GM19193 (cell line): Measurements from ENCODE around the gene TTBK2.

Experiments
- POLR2A ChIP-seq: IDR thresholded peaks from 4 replicates; pipeline ENCODE4 v1.6.1; 2011; ENCODE audit not compliant: insufficient read depth, insufficient read length; ENCODE audit errors: extremely low read depth

The TTBK2 gene

DNA sequence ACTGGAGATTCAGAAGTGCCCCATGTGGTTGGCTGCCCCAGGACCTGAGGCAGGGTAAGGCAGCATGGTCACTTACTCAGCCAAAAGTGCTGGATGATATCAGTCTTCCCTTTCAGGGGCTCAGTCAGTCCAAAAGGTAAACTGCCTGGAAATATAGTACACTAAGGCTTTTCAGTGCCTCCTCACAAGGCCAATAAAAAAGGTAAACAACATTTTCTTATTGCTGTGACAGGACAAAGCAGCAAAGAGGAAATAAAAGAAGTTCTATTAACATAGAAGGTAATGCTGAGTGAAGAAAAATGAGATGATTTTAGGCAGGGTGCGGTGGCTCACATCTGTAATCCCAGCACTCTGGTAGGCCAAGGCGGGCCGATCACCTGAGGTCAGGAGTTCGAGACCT lies 117.1 kb downstream of the TTBK2 start:
- TF ChIP-seq POLR2A = no peak

DNA sequence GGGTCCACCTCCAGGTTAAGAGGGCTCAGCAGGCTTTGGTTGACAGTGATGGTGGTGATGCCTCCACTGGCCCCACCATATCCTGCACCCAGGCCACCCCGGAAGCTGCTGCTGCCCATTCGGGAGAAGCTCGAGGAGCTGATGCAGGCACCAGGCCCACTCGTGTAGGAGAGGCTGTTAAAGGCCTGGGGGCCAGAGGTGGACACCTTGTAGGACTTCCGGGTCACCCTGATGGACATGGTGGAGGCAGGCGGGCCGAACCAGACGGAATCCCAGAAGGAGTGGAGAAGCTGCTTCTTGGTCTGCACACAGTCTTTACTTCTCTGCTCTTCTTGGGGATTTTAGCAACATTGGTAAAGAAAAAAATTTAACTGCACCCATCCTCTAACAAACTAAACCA lies 118.4 kb downstream of the TTBK2 start:
- TF ChIP-seq POLR2A = no peak

DNA sequence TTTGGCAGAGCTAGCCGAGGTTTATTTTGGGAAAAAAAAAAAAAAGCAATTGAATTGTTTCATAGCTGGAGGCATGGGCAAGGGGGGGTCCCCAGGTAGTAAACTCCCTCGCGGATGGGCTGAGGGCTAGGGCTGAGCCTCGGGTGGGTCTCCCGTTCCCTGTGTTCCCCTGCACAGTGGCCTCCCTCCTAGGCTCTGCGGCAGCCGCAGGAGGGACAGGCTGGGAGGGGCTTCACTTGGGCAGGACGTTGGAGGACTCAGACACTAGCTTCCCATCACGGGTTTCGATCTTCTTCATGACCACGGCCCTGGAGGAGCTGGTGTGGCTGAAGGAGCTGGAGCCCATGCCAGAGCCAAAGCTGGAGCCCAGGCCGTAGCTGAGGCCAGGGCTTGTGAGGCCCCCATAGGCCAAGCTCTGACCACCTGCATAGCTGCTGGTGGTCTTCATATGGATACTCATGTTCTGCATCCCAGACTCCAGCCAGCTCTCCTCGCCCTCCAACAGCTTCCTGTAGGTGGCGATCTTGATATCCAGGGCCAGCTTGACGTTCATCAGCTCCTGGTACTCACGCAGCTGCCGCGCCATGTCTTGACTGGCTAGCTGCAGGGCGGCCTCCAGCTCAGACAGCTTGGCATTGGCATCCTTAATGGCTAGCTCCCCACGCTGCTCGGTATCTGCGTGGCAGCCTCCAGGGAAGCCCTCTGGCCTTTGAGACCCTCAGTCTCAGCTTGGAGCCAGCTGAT lies 119.7 kb downstream of the TTBK2 start:
- no peak for TF ChIP-seq POLR2A

DNA sequence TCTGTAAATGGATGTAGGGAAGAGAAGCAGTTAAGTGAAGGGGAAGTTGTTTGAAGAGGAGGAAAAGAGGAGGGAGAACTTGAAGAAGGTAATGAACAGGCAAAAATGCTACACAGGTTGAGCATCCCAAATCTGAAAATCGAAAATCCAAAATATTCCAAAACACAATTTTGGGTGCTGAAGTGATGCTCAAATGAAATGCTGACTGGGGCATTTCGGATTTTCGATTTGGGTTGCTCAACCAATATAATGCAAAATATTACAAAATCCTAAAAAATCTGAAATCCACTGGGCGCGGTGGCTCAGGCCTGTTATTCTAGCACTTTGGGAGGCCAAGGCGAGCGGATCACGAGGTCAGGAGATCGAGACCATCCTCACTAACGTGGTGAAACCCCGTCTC lies 121.8 kb downstream of the TTBK2 start:
- TF ChIP-seq POLR2A = no peak

DNA sequence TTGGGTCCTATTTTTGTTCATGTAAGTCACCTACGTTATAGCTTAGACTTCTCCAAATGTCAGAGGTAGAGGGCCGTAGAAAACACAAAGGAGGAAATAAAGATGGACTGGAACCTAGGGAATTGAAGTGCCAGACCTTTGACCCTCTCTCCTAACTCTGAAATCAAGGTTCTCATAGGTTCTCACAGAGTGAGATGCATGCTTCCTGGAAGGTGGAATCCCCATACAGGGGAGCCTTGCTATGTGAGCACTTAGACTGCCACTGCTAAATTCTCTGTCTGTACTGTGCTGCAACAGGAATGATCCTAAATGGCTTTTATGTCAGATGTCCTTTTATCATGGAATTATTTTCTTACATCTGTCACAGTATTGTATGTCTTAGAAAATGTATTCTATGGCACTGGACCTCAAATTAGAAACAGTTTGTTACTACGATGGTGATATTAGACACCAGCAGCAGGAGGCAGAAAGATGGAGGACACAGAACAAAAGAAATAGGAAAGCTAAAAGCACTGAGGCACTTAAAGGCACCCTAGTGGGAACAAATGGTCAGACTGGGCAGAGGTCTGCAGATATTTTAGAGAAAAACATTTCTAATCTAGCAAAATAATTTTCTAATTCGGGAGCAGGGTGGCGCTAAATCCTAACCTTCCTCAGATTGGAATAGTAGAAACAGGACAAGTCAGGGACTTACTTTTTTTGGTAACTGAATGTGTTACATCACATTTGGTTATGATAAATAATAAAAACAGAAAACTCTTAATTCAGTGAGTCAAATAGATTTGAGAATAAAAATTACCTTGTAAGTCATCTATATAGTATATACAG lies 123.4 kb downstream of the TTBK2 start:
- TF ChIP-seq POLR2A = no peak

DNA sequence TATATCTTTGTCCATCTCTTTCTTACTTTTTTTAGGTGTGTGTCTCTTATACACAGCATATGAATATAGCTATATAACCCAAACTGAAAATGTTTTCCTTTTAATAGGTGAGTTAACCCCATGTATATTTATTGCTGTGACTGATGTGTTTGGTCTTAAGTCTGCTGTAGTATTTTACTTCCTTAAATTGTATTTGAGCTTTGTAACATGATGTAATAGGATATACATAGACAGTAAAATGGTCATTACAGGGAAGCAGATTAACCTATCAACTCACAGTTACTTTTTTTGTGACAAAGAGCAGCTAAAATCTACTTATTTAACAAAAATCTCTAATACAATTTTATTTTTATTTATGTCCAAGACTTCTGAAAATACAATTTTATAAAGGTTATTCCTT lies 131.9 kb downstream of the TTBK2 start:
- no peak for TF ChIP-seq POLR2A

- no peak for TF ChIP-seq POLR2A
These were observed 133.6 kb downstream of the TTBK2 start for GRCh38 chr15:42786978-42787377.

GRCh38 chr15:42785569-42785968 lies 135.0 kb downstream of the TTBK2 start:
- TF ChIP-seq POLR2A = no peak

GRCh38 chr15:42784705-42785104 lies 135.9 kb downstream of the TTBK2 start:
- no peak for TF ChIP-seq POLR2A

DNA sequence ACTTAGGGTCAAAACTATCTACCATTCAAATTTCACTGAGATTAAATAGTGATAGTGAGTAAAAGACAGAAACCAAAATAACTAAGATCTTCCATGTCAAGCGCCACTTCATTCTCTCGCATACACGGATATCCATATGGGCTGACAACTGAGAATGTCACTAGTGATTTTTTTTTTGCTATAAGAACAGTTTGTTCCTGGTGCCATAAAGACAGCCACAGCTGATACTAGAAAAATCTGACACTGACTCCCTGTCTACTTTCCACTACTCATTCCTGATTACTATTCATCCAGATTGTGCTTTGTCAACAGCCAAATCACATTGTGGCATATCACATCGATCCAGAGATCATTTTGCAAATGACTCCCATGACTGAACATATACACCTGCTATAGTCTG lies 137.9 kb downstream of the TTBK2 start:
- no peak for TF ChIP-seq POLR2A

- no peak for TF ChIP-seq POLR2A
These were observed 145.2 kb downstream of the TTBK2 start for GRCh38 chr15:42775416-42775815.

DNA sequence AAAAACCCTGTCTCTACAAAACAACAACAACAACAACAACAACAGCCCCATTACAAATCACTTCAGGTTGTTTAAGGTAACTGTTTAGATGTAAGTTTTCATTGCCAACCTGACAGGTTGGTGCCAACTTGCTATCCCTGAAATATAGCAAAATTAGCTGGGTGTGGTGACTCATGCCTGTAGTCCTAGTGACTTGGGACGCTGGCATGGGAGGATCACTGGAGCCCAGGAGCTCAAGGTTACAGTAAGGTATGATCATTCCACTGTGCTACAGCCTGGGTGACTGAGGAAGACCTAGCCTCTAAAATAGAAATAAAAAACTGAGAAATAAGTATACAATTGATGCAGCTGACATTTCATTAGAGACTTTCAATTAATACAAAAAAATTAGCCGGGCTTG lies 147.7 kb downstream of the TTBK2 start:
- no peak for TF ChIP-seq POLR2A

DNA sequence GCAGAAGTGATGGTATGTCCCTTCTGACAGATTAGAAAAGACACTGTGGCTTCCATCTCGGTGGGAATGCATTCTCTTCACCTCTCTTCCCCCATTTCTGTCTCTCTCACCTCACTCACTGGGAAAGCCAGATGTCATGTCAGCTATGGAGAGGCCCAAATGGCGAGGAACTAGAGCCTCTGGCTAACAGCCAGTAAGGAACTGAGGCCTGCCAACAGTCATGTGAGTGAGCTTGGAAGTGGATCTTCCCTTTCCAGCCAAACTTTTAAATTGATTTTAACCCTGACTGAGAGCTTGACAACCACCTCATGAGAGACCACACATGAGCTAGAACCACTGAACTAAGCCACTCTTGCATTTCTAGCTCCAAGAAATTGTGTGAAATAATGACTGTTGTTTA lies 148.4 kb downstream of the TTBK2 start:
- TF ChIP-seq POLR2A = no peak

DNA sequence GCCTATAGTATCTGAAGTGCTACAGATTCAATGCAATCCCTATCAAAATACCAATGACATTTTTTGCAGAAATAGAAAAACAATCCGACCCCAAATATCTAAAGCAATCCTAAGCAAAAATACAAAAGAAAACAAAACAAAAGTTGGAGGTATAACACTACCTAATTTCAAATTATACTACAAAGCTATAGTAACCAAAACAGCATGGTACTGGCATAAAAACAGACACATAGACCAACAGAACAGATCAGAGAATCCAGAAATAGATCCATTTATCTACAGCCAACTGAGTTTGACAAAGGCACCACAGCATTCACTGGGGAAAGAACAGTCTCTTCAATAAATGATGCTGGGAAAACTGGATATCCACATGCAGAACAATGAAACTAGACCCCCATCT lies 159.8 kb downstream of the TTBK2 start:
- no peak for TF ChIP-seq POLR2A

- TF ChIP-seq POLR2A = no peak
These were observed 161.5 kb downstream of the TTBK2 start for GRCh38 chr15:42759093-42759492.

DNA sequence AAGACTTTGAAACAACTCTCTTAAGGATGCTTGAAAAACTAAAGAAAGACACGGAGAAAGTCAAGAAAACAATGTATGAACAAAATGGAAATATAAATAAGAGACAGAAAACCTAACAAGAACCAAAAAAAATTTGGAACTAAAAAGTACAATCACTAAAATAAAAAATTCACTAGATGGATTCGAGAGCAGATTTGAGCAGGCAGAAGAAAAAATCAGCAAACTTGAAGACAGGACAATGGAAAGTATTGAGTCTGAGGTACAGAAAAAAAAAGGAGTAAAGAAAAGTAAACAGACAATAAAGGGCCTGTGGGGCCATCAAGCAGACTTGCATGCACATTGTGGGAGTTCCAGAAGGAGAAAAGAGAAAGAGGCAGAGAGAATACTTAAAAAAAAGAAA lies 170.3 kb downstream of the TTBK2 start:
- TF ChIP-seq POLR2A = no peak

DNA sequence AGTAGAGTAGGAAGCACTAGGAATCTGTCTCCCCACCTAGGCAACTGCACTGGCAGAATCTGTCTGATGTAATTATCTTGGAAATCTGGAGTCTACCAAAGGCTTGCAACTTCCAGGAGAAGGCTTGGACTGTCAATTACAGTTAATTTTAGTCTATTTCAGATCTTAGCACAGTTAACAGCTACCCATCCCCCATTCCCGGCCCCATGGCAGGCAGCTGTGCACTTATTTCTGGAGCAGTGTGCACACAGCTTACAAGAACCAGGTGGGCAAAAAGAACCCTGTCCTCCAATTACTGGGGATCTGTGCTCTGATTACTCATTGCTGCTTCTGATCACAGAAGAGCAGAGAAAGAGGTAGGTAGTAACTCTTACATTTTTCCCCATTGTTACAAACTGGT lies 171.3 kb downstream of the TTBK2 start:
- no peak for TF ChIP-seq POLR2A

DNA sequence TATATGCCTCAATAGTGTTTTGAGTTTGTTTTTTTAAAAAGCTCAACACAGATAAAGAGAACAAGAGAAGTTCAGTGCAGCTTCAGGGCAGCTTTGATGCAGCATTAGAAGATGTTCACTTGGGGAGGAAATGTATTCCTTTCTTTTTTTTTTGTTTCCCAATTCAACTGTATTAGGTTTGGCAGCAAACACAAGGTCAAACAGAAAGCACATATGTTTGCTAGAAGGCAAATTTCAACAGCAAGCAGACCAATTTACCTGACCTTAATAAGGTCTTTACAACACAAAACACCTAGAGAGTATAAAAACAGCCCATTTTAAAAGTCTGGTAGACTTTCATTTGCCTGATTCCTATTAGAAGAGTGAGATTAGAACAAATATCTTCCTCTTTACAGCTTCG lies 176.4 kb downstream of the TTBK2 start:
- no peak for TF ChIP-seq POLR2A
